H54 (cell line): Measurements from ENCODE around the gene BMP10.

Experiments
- DNase-seq: peaks from one replicate; pipeline ENCODE4 v3.0.0; 2011; ENCODE audit warnings: low spot score, mixed read lengths; ENCODE audit not compliant: insufficient read length
- FAIRE-seq: peaks from 3 replicates; lab custom pipeline; 2011; peaks lifted over from hg19 to GRCh38; lab: Jason Lieb, UNC
- POLR2A ChIP-seq: IDR thresholded peaks from 2 replicates; pipeline ENCODE4 v1.6.1; 2011; ENCODE audit warnings: low read depth, mild to moderate bottlenecking, low read length

BMP10 gene

DNA sequence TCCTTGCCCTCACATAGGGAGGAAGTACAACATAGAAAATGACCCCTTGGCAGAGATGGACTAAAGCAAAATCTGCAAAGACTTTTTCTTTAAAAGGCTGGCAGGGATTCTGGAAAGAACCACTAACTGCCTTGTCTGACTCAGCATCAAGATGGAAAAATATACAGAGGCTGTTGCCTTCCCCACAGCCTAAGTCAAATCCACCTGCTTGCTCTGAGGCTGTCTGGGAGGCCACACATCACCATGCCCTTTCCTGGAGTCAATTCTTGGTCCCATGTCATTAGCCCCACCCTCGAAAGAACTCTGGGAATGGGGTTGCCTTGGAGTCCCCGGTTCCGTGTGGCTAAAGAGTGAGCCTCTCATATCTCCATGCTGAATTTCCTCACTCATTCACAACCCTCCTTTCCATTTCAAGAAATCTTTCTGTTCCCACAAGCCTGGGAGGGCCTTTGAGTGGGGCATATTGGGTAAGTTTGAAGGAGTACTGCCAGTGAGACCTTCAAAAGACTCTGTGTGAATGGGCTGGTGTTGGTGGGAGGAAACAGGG is 39.4 kb downstream of the BMP10 start:
- DNase-seq (peak; percentile 26), FAIRE-seq (no peak)
- no peak for TF ChIP-seq POLR2A

DNA sequence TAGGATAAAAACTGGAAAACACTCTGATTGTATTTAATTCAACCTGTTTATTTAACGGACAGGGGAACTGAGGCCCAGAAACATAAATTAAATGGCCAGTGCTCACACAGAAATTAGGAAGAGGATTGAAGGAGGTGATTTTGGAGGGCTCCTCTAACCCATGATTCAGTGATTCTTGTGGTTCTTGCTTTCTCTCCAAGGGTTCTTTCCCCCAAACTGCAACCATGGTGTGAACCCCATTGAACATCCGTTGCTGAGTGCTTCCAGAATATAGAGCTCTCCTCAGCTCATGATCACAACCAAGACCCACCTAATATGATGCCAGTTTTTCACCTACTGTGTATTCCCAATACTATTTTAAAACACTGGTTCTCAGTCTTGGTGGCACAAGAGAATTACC is 41.4 kb downstream of the BMP10 start:
- DNase-seq = no peak
- TF ChIP-seq POLR2A = no peak
- FAIRE-seq = no peak

DNA sequence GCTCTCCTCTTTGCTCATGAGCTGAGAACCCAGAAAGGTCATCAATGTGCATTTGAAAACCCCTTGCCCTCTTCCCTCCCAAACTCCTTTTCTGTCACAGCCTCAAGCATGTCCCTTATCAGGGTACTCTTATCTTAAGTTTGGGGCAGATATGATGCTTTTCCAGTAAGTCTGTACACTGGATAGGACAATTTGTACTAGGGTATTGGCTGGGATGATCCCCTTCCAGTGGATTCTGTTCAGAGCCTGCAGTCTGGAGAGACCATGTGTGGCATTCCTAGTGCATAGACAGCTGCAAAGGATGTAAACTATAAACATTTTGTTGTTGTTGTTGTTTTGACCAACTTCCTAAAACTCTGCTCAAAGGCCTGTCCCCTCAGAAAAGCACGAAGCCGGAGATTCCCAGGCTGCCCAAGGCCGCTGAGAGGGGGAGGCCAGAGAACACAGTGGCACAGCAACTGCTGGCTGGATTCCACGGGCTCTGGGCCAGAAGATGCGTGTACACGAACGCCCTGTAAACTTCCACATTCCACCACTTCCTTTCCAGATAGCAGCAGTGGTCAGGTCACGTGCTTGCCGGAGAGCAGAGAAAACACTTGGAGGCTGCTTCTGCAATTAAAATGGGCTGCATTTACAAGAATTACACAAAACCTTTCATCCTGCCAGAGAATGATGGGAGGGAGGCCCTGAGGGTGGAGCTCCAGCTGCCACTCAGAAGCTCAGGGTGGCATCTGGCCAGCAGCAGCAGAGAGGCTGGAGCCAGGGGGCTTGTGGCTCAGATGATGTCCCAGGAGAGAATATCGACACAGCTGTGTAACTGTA is 42.1 kb downstream of the BMP10 start:
- peak; percentile 78 for DNase-seq
- peak; percentile 89 for FAIRE-seq
- no peak for TF ChIP-seq POLR2A

DNA sequence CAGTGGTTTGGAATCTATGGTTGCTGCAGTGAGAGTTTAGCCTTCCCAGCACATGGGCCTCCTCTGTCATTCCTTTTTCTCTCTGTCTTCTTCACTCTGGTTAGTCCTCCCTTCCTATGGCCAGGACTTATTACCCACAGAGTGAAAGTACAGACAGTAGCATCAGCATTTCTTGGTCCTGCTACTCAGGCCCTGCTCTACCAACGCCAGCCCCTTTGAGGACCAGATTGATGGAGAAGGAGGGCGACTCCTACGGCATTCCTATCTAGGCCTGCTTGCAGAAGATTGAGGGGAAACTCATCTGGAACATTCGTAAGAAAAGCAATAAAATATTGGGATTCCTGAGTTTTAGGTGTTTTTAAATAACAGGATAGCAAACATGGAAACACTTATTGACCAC is 43.5 kb downstream of the BMP10 start:
- FAIRE-seq (no peak), DNase-seq (no peak)

DNA sequence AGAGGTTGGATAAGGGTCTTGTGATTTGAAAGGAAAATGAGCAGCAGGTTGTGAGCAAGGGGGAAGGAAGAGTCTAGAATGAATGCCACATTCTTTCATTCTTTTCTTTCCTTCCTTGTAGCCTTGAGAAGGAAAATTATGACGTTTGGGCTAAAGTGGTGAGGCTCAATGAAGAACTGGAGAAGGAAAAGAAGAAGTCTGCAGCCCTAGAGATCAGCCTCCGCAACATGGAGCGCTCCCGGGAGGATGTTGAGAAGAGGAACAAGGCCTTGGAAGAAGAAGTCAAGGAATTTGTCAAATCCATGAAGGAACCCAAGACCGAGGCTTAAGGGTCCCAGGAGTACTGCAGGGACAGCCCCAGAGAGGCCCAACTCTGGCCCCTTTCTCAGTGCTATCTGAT is 45.3 kb downstream of the BMP10 start:
- no peak for DNase-seq
- no peak for FAIRE-seq
- TF ChIP-seq POLR2A = no peak

More for the DNA sequence above, 43.5 kb downstream of the BMP10 start:
- TF ChIP-seq POLR2A = no peak

DNA sequence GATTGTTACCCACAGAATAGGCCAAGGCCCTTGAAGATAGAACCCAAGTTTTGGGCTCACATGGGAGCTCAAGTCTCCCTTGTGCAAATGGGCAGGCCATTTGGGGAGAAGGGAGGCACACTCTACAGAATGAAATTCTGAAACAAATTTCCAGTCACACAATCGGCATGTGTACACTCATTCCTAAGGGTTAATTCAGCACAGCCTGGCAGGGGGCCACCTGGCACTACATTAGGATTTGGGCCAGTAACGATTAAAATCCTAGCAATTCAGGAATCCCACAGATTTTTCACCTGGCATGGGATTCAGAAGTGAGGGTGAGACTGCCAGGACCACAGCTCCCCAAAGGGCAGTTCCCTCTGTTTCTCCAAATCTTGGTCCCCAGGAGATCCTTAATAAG is 46.4 kb downstream of the BMP10 start:
- TF ChIP-seq POLR2A = no peak
- peak; percentile 29 for DNase-seq
- no peak for FAIRE-seq

DNA sequence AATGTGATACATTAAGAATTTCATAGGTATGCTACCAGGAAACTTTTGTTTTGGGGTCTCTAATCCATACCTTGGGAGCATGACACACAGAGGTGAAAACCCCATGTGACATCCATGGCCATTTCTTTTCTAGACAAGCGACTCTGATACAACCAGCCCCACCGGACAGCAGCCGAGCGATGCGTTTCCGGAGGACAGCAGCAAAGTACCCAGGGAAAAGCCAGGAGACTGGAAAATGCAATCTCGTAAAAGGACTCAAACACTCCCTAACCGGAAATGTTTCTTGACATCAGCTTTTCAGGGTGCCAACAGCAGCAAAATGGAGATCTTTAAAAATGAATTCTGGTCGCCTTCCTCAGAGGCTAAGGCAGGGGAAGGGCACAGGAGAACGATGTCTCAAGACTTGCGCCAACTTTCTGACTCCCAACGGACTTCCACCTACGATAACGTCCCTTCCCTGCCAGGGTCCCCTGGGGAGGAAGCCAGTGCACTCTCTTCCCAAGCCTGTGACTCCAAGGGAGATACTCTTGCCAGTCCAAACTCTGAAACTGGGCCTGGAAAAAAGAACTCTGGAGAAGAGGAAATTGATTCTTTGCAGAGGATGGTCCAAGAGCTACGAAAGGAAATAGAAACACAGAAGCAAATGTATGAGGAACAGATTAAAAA is 48.9 kb downstream of the BMP10 start:
- no peak for FAIRE-seq
- TF ChIP-seq POLR2A = no peak
- no peak for DNase-seq

DNA sequence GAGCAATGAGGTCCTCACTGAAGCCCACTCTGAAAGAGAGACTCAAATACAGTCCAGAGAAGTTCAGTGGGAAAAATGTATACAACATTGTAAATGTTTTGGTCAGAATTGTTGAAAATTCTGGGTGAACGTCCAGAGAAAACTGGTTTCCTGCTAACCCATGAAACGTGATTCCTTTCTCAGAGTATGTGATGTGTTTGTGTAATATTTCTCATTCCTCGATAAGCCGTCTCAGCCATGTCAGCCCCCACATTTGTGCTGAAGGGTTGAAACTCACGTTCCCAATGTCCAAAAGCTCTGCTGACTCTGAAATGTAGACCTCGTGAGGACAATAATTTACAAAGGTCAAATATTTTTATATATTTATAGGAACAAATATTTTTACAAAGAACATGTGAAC is 51.6 kb downstream of the BMP10 start:
- FAIRE-seq (no peak), DNase-seq (no peak)
- no peak for TF ChIP-seq POLR2A

DNA sequence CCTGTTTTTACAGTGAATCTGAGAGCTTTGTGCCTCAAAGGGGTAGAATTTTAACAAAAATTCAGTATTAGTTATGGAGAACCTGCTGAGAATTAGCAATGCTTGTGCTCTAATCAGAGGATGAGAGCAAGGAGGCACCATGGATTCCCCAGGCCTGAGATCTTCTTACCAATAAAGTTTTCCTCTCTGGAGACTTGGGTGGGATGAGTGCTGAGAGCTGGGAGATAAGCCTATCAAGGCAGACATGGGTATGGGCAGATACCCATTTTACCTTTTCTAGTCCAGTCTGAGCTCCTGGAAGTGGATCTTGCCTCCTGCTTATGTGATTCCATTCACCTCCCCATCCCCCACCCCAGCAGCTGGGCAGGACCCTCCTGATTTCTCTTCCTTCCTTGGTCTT is 53.9 kb downstream of the BMP10 start:
- TF ChIP-seq POLR2A = no peak
- FAIRE-seq = no peak
- DNase-seq = no peak
